Measurements from ENCODE around the gene PRKRA. TPM values are rescaled to one million over a fixed set of nuclear protein-coding genes. Genes with fewer than 3 reads are reported as not detected.

PRKRA gene
- total and polyA plus RNA-seq, 2 of the 13 experiments (the other 11 are each of a cell fraction or from before 2014, with no cell fraction given), result 53.1 to 74.7 TPM

DNA sequence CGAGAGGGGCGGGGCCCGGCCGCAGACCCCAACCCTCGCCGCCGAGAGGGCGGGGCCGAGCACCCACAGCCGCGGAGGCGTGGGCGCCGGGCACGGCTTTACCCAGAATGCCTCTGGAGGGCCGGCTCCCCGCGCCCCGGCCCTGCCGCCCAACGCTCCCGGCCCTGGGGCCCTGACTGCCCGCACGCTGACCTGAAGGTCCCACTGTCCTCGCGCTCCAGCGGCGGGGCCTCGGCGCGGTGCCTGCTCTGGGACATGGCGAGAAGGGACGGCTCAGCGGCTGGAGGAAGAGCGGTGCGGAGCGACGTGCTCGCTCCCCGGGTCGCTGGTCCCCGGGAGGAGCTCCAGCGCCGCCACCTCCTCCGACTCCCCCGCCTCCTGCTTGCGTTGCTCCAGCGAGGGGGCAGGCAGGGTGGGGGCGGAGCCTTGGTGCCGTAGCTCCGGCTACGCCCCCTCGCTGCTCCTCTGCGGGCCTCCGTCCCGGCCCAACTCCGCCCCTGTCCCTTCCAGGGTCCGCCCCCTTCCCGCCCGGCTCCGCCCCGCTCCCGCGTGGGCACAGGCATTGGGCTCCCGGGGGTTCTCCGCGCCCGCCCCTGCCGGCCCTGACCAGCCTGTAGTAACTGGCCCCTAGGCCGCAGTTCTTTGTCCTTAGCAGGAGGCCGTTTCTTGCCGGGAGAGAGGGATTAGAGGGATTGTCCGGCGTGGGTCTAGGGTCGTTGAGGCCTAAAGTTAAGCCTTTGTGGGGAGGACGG is at the start of gene PRKRA, which contains the start of gene PJVK (continued):
- TF ChIP-seq PRMT3 (CRISPR knock-in tag; IDR thresholded peaks at IDR 0.05; ENCODE audit: borderline replicate concordance, low read depth), result no peak
- peak; percentile 93 for TF ChIP-seq DR1 (CRISPR knock-in tag; IDR thresholded peaks at IDR 0.05)
- TF ChIP-seq, protein P1, sequence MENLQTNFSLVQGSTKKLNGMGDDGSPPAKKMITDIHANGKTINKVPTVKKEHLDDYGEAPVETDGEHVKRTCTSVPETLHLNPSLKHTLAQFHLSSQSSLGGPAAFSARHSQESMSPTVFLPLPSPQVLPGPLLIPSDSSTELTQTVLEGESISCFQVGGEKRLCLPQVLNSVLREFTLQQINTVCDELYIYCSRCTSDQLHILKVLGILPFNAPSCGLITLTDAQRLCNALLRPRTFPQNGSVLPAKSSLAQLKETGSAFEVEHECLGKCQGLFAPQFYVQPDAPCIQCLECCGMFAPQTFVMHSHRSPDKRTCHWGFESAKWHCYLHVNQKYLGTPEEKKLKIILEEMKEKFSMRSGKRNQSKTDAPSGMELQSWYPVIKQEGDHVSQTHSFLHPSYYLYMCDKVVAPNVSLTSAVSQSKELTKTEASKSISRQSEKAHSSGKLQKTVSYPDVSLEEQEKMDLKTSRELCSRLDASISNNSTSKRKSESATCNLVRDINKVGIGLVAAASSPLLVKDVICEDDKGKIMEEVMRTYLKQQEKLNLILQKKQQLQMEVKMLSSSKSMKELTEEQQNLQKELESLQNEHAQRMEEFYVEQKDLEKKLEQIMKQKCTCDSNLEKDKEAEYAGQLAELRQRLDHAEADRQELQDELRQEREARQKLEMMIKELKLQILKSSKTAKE (CRISPR knock-in tag; IDR thresholded peaks at IDR 0.05; ENCODE audit: borderline replicate concordance), result peak; percentile 14; the same call in 1 of the 2 replicates
- TF ChIP-seq, protein P2, sequence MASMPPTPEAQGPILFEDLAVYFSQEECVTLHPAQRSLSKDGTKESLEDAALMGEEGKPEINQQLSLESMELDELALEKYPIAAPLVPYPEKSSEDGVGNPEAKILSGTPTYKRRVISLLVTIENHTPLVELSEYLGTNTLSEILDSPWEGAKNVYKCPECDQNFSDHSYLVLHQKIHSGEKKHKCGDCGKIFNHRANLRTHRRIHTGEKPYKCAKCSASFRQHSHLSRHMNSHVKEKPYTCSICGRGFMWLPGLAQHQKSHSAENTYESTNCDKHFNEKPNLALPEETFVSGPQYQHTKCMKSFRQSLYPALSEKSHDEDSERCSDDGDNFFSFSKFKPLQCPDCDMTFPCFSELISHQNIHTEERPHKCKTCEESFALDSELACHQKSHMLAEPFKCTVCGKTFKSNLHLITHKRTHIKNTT (CRISPR knock-in tag; IDR thresholded peaks at IDR 0.05), result no peak
- TF ChIP-seq MAFG (CRISPR knock-in tag; IDR thresholded peaks at IDR 0.05), result no peak
- no peak for TF ChIP-seq ZNF207 (IDR thresholded peaks at IDR 0.05; ENCODE audit: borderline replicate concordance)
- peak; percentile 89; the same call in 1 of the 2 replicates for TF ChIP-seq ZNF577 (CRISPR knock-in tag; IDR thresholded peaks at IDR 0.05; ENCODE audit: borderline replicate concordance, low read depth)
- TF ChIP-seq SALL2 (CRISPR knock-in tag; IDR thresholded peaks at IDR 0.05), result peak; percentile 95
- TF ChIP-seq ZNF501 (CRISPR knock-in tag; IDR thresholded peaks at IDR 0.05), result peak; percentile 69
- TF ChIP-seq GATA4 (IDR thresholded peaks at IDR 0.05; ENCODE audit: borderline replicate concordance, low read depth), result peak; percentile 60
- TF ChIP-seq ATAD3A (CRISPR knock-in tag; IDR thresholded peaks at IDR 0.05), result 0 out of 2 replicates have a peak, but pooled peaks have one; percentile 38
- peak; percentile 90 for TF ChIP-seq EEA1 (CRISPR knock-in tag; IDR thresholded peaks at IDR 0.05; ENCODE audit: borderline replicate concordance)
- peak; percentile 94 for TF ChIP-seq ZNF343 (CRISPR knock-in tag; IDR thresholded peaks at IDR 0.05)
- TF ChIP-seq NR2F2 (IDR thresholded peaks at IDR 0.05; ENCODE audit: borderline replicate concordance, low read depth), result peak; percentile 63; the same call in 1 of the 2 replicates
- TF ChIP-seq, protein P3, sequence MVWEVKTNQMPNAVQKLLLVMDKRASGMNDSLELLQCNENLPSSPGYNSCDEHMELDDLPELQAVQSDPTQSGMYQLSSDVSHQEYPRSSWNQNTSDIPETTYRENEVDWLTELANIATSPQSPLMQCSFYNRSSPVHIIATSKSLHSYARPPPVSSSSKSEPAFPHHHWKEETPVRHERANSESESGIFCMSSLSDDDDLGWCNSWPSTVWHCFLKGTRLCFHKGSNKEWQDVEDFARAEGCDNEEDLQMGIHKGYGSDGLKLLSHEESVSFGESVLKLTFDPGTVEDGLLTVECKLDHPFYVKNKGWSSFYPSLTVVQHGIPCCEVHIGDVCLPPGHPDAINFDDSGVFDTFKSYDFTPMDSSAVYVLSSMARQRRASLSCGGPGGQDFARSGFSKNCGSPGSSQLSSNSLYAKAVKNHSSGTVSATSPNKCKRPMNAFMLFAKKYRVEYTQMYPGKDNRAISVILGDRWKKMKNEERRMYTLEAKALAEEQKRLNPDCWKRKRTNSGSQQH (CRISPR knock-in tag; IDR thresholded peaks at IDR 0.05; ENCODE audit: low read depth), result peak; percentile 55; the same call in 1 of the 2 replicates
- TF ChIP-seq SNRNP70 (IDR thresholded peaks at IDR 0.05; ENCODE audit: low read depth, low read length), result no peak
- TF ChIP-seq, protein P4, sequence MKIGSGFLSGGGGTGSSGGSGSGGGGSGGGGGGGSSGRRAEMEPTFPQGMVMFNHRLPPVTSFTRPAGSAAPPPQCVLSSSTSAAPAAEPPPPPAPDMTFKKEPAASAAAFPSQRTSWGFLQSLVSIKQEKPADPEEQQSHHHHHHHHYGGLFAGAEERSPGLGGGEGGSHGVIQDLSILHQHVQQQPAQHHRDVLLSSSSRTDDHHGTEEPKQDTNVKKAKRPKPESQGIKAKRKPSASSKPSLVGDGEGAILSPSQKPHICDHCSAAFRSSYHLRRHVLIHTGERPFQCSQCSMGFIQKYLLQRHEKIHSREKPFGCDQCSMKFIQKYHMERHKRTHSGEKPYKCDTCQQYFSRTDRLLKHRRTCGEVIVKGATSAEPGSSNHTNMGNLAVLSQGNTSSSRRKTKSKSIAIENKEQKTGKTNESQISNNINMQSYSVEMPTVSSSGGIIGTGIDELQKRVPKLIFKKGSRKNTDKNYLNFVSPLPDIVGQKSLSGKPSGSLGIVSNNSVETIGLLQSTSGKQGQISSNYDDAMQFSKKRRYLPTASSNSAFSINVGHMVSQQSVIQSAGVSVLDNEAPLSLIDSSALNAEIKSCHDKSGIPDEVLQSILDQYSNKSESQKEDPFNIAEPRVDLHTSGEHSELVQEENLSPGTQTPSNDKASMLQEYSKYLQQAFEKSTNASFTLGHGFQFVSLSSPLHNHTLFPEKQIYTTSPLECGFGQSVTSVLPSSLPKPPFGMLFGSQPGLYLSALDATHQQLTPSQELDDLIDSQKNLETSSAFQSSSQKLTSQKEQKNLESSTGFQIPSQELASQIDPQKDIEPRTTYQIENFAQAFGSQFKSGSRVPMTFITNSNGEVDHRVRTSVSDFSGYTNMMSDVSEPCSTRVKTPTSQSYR (CRISPR knock-in tag; IDR thresholded peaks at IDR 0.05; ENCODE audit: borderline replicate concordance), result peak; percentile 67
- TF ChIP-seq MEIS2 (CRISPR knock-in tag; IDR thresholded peaks at IDR 0.05), result peak; percentile 55
- TF ChIP-seq, protein P5, sequence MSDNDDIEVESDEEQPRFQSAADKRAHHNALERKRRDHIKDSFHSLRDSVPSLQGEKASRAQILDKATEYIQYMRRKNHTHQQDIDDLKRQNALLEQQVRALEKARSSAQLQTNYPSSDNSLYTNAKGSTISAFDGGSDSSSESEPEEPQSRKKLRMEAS (IDR thresholded peaks at IDR 0.05), result peak; percentile 90
- 0 out of 2 replicates have a peak, but pooled peaks have one; percentile 8 for TF ChIP-seq HES4 (CRISPR knock-in tag; IDR thresholded peaks at IDR 0.05; ENCODE audit: borderline replicate concordance)
- TF ChIP-seq ZSCAN12 (CRISPR knock-in tag; IDR thresholded peaks at IDR 0.05), result peak; percentile 90; the same call in 1 of the 2 replicates
- TF ChIP-seq REL (CRISPR knock-in tag; conservative IDR thresholded peaks at IDR 0.05), result peak; percentile 90
